ENCODE data around the gene TOB1.

- TF ChIP-seq CTCF (IDR thresholded peaks at IDR 0.05) (no peak), EZH2 (IDR thresholded peaks at IDR 0.05; ENCODE audit: borderline replicate concordance, insufficient read depth, low read depth, low read length, poor library complexity, severe bottlenecking) (no peak)
Measured at GRCh38 chr17:50893183-50893993, 27.2 kb upstream of the TOB1 start.
